ENCODE results near the gene ZBTB7C. TPM values are rescaled to one million over a fixed set of nuclear protein-coding genes. Genes with fewer than 3 reads are reported as not detected.

ZBTB7C gene
- 10 to 100 TPM; 38.2 to 92.3 (median 52.4) TPM for total RNA-seq

DNA sequence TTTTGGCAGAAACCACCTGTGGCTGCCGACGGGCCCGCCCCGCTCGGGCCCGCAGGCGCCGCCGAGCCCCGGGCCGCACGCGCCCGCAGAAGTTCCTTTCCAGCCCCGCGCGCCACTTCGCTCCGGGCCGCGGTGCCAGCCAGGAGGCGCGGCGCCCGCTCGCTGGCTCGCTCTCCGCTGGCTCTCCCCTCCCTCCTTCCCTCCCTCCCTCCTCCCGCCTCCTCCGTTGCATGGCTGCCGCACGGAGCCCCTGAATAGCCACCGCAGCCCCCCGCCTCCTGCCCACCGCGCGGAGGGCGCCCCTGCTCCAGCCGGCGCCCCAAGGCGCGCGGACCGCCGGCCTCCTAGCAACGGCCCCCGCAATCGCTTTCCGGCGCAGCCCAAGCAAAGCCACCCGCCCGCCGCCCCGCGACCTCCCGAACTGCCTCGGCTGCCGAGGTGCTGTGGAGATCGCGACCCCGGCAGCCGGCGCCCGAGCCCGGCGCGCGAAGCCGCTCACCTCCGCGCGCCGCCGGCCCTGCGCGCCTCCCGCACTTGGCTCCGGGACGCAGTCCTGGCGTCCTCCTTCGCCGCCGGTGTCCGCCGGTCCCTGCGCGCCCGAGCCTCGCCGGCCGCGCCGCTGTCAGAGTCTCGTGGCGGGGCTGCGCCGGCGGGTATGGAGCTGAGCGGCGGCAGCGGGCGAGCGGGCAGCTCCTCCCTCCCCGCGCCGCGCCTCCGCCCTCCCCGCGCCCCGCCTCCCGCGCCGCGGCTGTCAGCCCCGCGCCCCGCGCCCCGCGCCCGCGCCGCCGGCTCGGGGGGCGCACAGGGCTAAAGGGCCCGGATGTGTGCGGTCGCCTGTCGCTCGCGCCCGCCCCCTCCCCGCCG, at the start of gene ZBTB7C:
Gene ZBTB7C, minus strand, starts transcription at position 657 of the 864 bp plus-strand sequence.
- no peak for DNase-seq
- peak within 1 kb of the TSS; percentile 86 to 94 (median 90) for H3K27ac ChIP-seq
- TF ChIP-seq POLR2A (IDR thresholded peaks at IDR 0.05), result peak in 1 of 4 donors; percentile 16
- TF ChIP-seq, protein P1, sequence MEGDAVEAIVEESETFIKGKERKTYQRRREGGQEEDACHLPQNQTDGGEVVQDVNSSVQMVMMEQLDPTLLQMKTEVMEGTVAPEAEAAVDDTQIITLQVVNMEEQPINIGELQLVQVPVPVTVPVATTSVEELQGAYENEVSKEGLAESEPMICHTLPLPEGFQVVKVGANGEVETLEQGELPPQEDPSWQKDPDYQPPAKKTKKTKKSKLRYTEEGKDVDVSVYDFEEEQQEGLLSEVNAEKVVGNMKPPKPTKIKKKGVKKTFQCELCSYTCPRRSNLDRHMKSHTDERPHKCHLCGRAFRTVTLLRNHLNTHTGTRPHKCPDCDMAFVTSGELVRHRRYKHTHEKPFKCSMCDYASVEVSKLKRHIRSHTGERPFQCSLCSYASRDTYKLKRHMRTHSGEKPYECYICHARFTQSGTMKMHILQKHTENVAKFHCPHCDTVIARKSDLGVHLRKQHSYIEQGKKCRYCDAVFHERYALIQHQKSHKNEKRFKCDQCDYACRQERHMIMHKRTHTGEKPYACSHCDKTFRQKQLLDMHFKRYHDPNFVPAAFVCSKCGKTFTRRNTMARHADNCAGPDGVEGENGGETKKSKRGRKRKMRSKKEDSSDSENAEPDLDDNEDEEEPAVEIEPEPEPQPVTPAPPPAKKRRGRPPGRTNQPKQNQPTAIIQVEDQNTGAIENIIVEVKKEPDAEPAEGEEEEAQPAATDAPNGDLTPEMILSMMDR (IDR thresholded peaks at IDR 0.05), result no peak
- WGBS, 2 donors, result no CpG with 5 or more reads among the region's 136 CpGs
- peak within 1 kb of the TSS; percentile 72 to 86 (median 74) for H3K4me3 ChIP-seq
- intact Hi-C loops (cut with DNase I), result no loop called here
- peaks cover 0 to 32% (median 0%) of the 10 kb centered on the region in 4 donors for H3K27me3 ChIP-seq
- H3K36me3 ChIP-seq, result no peaks in the 10 kb centered on the region
- H3K4me1 ChIP-seq, result peaks cover 21 to 54% (median 36%) of the 10 kb centered on the region in 3 donors
- H3K9me3 ChIP-seq, result no peaks in the 10 kb centered on the region

DNA sequence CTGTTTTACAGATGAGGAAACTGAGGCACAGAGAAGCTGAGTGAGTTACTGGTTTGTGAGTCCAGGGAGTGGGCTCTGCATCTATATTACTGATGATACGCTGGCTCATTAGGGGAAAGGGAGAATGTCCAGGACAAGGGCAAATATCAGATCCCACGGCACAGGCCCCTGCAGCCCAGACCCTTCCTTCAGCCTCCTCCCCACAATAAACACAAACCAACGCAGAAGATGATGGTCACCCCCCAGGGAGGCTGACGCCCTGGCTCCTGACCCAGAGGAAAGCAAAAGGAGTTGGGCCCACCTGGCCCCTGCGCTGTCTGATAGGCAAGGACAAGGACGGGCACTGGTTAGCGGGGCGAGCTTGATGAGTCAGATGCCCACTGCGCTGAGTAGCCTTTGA, 47.7 kb upstream of the ZBTB7C start:
- DNase-seq, result no peak

DNA sequence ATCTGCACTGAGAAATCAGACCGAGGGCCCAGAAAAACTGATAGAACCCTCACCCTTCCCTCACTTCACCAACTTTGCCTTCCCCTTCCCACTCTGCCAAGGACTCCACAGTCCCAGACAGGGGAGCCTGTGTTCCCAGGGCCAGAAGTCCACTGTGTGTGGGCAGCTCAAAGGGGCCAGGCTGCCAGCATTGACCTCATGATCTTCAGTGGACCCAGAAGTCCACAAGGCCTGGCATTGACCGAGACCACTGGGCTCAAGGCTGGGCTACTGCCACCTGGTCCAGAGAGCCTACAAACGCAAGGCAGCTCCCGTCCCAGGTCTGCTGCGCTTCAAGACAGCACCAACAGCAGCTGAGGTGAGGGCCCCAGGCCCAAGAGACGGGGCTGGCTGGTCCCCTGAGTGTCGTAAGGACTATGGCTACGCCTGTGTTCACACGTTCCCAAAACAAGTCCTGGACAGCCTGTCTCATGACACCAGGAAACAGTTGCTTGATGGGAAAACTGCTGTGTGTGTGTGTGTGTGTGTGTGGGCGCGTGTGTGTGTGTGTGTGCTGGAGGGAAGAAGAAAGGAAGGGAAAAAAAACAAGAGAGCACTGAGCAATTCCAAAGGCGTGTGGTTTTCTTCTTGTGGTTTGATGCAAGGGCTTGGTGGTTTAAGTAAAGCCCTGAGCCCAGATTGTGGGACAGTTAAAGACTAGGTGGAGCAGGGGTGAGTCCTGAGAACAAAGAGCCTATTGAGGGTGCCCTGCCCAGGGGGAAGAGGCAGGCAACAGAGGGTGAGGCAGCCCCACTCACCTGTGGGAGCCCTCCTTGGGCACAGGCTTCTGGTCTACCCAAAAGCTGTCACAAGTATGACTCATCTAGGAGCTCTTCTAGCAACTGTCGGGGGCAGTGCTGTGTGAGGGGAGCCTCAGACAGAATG, 46.6 kb upstream of the ZBTB7C start:
- no peaks in the 10 kb centered on the region for H3K36me3 ChIP-seq
- H3K9me3 ChIP-seq, result no peaks in the 10 kb centered on the region
- peak overlapping the region; percentile 79 to 92 (median 88) for H3K27ac ChIP-seq
- no peaks in the 10 kb centered on the region for H3K27me3 ChIP-seq
- WGBS, 2 donors, result 32% methylated on average over 4 to 8 of the region's 13 CpGs
- TF ChIP-seq, protein P1 (IDR thresholded peaks at IDR 0.05), result no peak
- no peak for TF ChIP-seq POLR2A (IDR thresholded peaks at IDR 0.05)
- DNase-seq, result no peak
- H3K4me1 ChIP-seq, result peaks cover 29 to 81% (median 36%) of the 10 kb centered on the region in 3 donors
- intact Hi-C loops (cut with DNase I), result no loop called here
- no peak overlapping the region for H3K4me3 ChIP-seq

More for the DNA sequence above, 47.7 kb upstream of the ZBTB7C start:
- no peaks in the 10 kb centered on the region for H3K27me3 ChIP-seq
- 90% methylated on average over 7 of the region's 9 CpGs; no CpG with 5 or more reads in 1 of the 2 donors for WGBS, 2 donors
- H3K4me1 ChIP-seq, result peaks cover 28 to 89% (median 43%) of the 10 kb centered on the region in 3 donors
- H3K36me3 ChIP-seq, result no peaks in the 10 kb centered on the region
- no peaks in the 10 kb centered on the region for H3K9me3 ChIP-seq
- TF ChIP-seq, protein P1 (IDR thresholded peaks at IDR 0.05), result no peak
- no peak for TF ChIP-seq POLR2A (IDR thresholded peaks at IDR 0.05)
- intact Hi-C loops (cut with DNase I), result no loop called here
- H3K27ac ChIP-seq, result peak overlapping the region; percentile 60 to 92 (median 84)
- H3K4me3 ChIP-seq, result no peak overlapping the region

DNA sequence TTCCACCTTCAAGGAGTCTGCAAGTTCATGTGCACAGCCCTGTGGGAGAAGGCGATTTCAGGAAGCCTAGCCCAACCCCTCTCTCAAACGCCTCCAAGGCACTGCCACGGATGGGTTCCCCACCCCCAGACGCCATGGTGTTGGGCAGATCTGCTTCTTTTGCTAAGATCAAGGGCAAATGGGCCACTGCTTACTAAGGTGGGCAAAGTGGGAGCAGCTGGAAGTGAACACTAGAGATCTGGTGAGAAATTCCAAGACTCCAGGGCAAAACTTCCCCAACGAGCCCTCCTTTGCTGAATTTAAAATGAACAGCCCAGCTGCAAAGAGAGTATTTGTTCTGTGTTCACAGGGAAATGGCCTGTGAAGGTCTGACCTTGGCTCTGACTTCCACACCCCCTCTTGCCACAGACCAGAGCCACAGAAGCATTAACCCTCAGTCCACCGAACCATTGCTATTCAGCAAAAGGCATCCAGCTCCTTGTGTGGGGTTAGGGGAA, 45.1 kb upstream of the ZBTB7C start:
- no peak for DNase-seq
- WGBS, 2 donors, result 36 to 43% methylated on average over 2 of the region's 6 CpGs
- H3K27ac ChIP-seq, result peak overlapping the region; percentile 80 to 92 (median 88)

More for the DNA sequence above, 45.1 kb upstream of the ZBTB7C start:
- H3K4me3 ChIP-seq, result no peak overlapping the region
- no peaks in the 10 kb centered on the region for H3K9me3 ChIP-seq
- H3K36me3 ChIP-seq, result no peaks in the 10 kb centered on the region
- peaks cover 29 to 72% (median 32%) of the 10 kb centered on the region in 3 donors for H3K4me1 ChIP-seq
- TF ChIP-seq, protein P1 (IDR thresholded peaks at IDR 0.05), result no peak
- TF ChIP-seq POLR2A (IDR thresholded peaks at IDR 0.05), result no peak
- H3K27me3 ChIP-seq, result no peaks in the 10 kb centered on the region
- intact Hi-C loops (cut with DNase I), result no loop called here

Measured in esophagus squamous epithelium (tissue), 5 donors.